ENCODE measurements around the gene GGPS1. TPM values are rescaled to one million over a fixed set of nuclear protein-coding genes. Genes with fewer than 3 reads are reported as not detected.
"Not testable (repeated sequence)": the region's sequence is repeated elsewhere in the genome, so short reads cannot be mapped to it uniquely, and the experiment has no call there.

Gene GGPS1
- polyA plus RNA-seq (2011; rRNA removed) = 37.4 and 45.2 TPM in 2 replicates
- polyA minus RNA-seq (2011; rRNA and poly(A)+ RNA removed) = 20.8 and 23.8 TPM in 2 replicates

DNA sequence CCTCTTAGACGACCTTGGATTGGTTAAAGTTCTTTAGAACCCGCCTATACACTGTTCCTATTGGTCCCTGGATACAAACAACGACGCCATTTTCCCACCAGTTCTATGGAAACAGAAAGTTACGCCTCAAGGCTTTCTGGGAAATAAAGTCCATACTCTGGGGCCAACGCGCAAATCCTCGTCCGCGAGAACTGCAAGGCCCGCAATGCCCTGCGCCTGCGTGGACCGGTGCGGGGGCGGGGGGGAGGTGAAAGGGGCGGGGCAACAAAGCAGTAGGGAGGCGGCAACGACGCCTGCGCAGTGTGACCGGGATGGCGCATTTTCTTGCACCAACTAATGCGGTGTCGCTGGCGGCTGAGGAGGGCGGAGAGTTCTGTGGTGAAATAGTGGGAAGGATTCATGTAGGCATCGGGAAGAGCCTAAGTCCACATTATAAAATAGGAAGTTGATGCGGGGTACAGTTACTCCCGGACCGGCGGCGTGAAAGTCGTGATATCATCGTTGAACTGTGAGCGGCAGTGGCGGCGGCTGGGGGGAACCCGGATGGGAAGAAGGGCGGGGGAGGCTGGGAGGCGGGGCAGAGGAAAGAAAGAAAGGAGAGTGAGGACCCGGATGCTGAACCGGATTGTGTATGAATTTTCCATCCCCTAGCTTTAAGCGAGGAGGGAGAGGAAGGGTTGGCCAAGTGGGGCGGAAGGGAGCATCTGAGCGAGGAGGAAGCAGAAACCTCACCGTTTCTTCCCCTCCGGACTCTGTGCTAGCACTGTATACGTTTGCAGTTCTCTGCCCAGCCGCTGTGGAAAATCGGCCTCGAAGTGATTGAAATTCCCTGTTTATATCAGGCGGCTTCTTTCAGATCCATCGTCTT lies at the start of gene GGPS1:
GGPS1 (plus strand) TSS at position 300 of the 868 bp plus-strand sequence. CDS start 6,695 bp downstream, outside the sequence.
- Histone ChIP-seq H3K27me3 (ENCODE audit: control insufficient read depth, insufficient read depth, low read length) (no peaks in the 10 kb centered on the region), H3K9me3 (ENCODE audit: control insufficient read depth, insufficient read depth, low read length) (no peaks in the 10 kb centered on the region; the same call in 1 of the 2 replicates), H3K4me3 (ENCODE audit: low read depth, low read length) (peak within 1 kb of the TSS; percentile 90), H3K27ac (ENCODE audit: low read depth, low read length) (peak within 1 kb of the TSS; percentile 96)
- TF ChIP-seq, protein P1, sequence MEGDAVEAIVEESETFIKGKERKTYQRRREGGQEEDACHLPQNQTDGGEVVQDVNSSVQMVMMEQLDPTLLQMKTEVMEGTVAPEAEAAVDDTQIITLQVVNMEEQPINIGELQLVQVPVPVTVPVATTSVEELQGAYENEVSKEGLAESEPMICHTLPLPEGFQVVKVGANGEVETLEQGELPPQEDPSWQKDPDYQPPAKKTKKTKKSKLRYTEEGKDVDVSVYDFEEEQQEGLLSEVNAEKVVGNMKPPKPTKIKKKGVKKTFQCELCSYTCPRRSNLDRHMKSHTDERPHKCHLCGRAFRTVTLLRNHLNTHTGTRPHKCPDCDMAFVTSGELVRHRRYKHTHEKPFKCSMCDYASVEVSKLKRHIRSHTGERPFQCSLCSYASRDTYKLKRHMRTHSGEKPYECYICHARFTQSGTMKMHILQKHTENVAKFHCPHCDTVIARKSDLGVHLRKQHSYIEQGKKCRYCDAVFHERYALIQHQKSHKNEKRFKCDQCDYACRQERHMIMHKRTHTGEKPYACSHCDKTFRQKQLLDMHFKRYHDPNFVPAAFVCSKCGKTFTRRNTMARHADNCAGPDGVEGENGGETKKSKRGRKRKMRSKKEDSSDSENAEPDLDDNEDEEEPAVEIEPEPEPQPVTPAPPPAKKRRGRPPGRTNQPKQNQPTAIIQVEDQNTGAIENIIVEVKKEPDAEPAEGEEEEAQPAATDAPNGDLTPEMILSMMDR (IDR thresholded peaks at IDR 0.05; ENCODE audit: low read depth, low read length) = peak; percentile 44
- ChIA-PET POLR2A (interaction anchor here (0.6 to 2.5 kb wide), 12 partner anchors 11 to 176 kb away, joined by 3 to 9 read pairs (median 3); partner anchors contain the start of genes B3GALNT2 and TBCE), CTCF (interaction anchor here (0.7 to 5.1 kb wide), 4 partner anchors 75 to 176 kb away, joined by 3 to 35 read pairs (median 3); partner anchors contain the start of gene B3GALNT2)
- peak; percentile 100 for DNase-seq (ENCODE audit: low read depth, low spot score)

DNA sequence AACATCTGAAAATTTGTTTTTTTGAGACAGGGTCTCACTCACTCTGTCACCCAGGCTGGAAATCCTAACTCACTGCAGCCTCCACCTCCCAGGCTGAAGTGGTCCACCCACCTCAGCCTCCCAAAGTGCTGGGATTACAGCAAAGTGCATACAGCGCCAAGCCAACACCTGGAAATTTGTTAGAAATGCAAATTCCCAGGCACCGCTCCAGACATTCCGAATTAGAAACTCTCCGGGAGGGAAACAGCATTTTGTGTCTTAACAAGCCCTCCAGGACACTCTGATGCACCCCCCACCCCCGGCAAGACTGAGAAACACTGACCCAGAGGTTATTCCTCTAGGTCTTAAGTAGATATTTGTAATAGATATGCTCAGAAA lies 49.5 kb upstream of the GGPS1 start:
- peaks cover 3% of the 10 kb centered on the region; the same call in 1 of the 2 replicates for H3K9me3 ChIP-seq (ENCODE audit: control insufficient read depth, insufficient read depth, low read length)
- no peak for DNase-seq (ENCODE audit: low read depth, low spot score)
- TF ChIP-seq, protein P1 (IDR thresholded peaks at IDR 0.05; ENCODE audit: low read depth, low read length) = no peak
- H3K27me3 ChIP-seq (ENCODE audit: control insufficient read depth, insufficient read depth, low read length) = no peaks in the 10 kb centered on the region
- no peak overlapping the region for H3K27ac ChIP-seq (ENCODE audit: low read depth, low read length)
- H3K4me3 ChIP-seq (ENCODE audit: low read depth, low read length) = no peak overlapping the region
- ChIA-PET POLR2A (no interaction called here), CTCF (no interaction called here)

DNA sequence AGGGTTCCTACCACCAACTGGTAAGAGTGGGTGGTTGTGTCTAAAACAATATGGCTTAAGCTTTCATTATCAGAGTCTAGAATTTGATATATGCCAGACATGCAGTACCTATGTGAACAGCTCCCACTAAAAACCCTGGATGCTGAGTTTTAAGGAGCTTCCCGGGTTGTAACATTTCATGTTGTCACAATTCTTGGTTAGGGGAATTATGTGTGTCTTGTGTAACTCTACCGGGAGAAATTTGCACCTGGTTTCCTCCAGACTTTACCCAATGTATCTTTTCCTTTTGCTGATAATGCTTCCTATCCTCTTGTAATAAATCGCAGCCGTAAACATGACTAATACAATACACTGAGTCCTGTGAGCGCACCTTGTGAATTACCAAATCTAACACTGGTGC lies 48.7 kb upstream of the GGPS1 start:
- Histone ChIP-seq H3K4me3 (ENCODE audit: low read depth, low read length) (no peak overlapping the region), H3K27ac (ENCODE audit: low read depth, low read length) (no peak overlapping the region), H3K9me3 (ENCODE audit: control insufficient read depth, insufficient read depth, low read length) (peaks cover 3% of the 10 kb centered on the region; the same call in 1 of the 2 replicates), H3K27me3 (ENCODE audit: control insufficient read depth, insufficient read depth, low read length) (no peaks in the 10 kb centered on the region)
- ChIA-PET POLR2A (no interaction called here), CTCF (no interaction called here)
- DNase-seq (ENCODE audit: low read depth, low spot score) = no peak
- TF ChIP-seq, protein P1 (IDR thresholded peaks at IDR 0.05; ENCODE audit: low read depth, low read length) = no peak

DNA sequence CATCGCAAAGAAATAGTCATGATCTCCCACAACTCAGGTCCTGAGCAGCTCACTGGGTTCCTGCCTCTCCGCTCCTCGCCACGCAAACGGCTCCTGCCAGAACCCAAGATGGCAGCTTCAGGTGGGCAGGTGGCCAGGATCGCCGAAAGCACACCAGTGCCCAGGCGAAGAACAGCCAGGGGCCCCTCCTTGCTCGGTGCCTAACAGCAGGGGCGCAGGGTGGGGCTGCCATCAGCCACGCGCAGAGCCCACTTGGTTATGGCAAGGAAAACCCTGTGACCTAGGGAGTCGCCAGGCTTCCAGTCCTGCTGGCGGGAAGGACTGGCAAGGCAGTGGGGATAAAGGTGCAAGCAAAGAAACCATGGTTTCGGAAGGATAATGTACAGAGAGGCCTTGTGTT lies 47.9 kb upstream of the GGPS1 start:
- no peak for DNase-seq (ENCODE audit: low read depth, low spot score)
- ChIA-PET POLR2A (no interaction called here), CTCF (no interaction called here)
- TF ChIP-seq, protein P1 (IDR thresholded peaks at IDR 0.05; ENCODE audit: low read depth, low read length) = no peak
- H3K27ac ChIP-seq (ENCODE audit: low read depth, low read length) = no peak overlapping the region
- H3K4me3 ChIP-seq (ENCODE audit: low read depth, low read length) = no peak overlapping the region
- peaks cover 3% of the 10 kb centered on the region; the same call in 1 of the 2 replicates for H3K9me3 ChIP-seq (ENCODE audit: control insufficient read depth, insufficient read depth, low read length)
- H3K27me3 ChIP-seq (ENCODE audit: control insufficient read depth, insufficient read depth, low read length) = no peaks in the 10 kb centered on the region

DNA sequence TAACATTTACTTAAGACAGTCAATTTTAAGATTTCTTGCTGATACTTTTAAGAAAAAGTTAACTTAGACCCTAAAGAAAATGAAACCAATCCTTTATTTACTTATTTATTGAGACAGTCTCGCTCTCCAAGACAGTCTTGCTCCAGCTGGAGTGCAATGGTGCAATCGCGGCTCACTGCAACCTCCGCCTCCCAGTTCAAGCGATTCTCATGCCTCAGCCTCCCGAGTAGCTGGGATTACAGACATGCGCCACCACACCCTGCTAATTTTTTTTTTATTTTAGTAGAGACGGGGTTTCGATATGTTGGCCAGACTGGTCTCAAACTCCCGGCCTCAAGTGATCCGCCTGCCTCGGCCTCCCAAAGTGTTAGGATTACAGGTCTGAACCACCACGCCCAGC lies 44.7 kb upstream of the GGPS1 start:
- DNase-seq (ENCODE audit: low read depth, low spot score); POLR2A ChIA-PET; H3K9me3 ChIP-seq (ENCODE audit: control insufficient read depth, insufficient read depth, low read length); H3K27ac ChIP-seq (ENCODE audit: low read depth, low read length); H3K27me3 ChIP-seq (ENCODE audit: control insufficient read depth, insufficient read depth, low read length); H3K4me3 ChIP-seq (ENCODE audit: low read depth, low read length): not testable (repeated sequence)
- CTCF ChIA-PET = interaction anchor here (1.3 kb wide), 1 partner anchor 30 kb away, joined by 3 read pairs; no protein-coding TSS in a partner anchor
